ENCODE data around the gene ZNF423. TPM values are rescaled to one million over a fixed set of nuclear protein-coding genes. Genes with fewer than 3 reads are reported as not detected.

ZNF423 gene
- total RNA-seq, 4 donors from 2014 or later: 7.0 to 19.7 (median 8.4) TPM

DNA sequence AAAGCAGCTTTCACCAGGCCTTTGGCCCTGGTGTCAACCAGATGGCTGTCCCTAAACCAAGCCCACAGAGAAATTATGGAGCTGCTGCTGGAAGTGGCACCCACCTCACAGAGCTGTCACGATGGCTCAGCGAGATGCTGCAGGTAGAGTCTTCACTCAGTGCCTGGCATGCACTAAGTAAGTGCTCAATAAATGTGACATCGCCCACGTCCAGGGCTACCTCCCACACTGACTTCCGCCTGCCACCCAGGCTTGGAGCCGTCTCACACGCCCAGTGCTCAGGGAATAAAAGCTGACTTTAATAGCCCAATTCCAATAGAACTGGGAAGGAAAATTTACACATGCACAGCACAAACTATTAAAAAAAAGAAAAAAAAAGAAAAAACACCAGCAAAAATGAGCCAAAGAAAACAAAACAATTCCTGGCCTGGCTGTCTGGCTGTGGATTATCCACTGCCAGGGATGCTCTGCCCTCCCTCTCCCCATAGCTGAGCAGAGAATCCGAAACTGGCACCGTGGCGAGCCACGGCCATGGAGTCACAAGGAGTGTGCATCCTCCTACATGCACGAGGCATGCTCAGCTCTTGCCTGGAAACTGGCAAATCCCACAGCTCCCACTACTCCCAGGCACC lies 68.9 kb downstream of the ZNF423 start:
- H3K27me3 ChIP-seq: no peaks in the 10 kb centered on the region
- no peaks in the 10 kb centered on the region for H3K9me3 ChIP-seq
- no peak for TF ChIP-seq POLR2A (IDR thresholded peaks at IDR 0.05)
- no peak for TF ChIP-seq EP300 (IDR thresholded peaks at IDR 0.05)
- H3K4me3 ChIP-seq: no peak overlapping the region
- H3K4me1 ChIP-seq: peaks cover 0 to 24% (median 11%) of the 10 kb centered on the region in 3 donors
- no peak overlapping the region for H3K27ac ChIP-seq
- no peak for ATAC-seq
- no peaks in the 10 kb centered on the region for H3K36me3 ChIP-seq
- 72 to 86% methylated on average over 2 to 6 of the region's 12 CpGs for WGBS, 2 donors (ENCODE audit: low coverage in 1 of 2)

DNA sequence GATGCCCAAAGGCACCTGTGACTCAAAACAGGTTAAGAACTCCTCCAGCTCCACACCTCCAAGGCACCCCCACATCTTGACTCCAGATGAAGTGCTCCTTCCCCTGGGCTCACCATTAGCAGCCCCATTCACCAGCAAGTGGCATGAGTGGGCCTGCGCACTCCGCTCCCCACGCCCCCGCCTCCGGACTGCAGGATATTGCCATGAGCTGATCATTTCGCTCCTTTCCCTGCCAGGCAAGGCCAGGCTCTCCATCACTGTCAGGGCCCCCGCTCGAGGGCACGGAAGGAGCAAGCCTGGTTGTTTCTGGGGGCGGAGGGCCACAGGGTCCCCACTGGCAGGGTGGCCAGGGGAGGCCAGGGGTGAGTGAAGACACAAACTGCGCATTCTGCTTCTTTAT lies 69.9 kb downstream of the ZNF423 start:
- peaks cover 0 to 24% (median 11%) of the 10 kb centered on the region in 3 donors for H3K4me1 ChIP-seq
- TF ChIP-seq EP300 (IDR thresholded peaks at IDR 0.05) (no peak), POLR2A (IDR thresholded peaks at IDR 0.05) (no peak), POLR2AphosphoS5 (IDR thresholded peaks at IDR 0.05) (no peak)
- TF ChIP-seq, protein P1, sequence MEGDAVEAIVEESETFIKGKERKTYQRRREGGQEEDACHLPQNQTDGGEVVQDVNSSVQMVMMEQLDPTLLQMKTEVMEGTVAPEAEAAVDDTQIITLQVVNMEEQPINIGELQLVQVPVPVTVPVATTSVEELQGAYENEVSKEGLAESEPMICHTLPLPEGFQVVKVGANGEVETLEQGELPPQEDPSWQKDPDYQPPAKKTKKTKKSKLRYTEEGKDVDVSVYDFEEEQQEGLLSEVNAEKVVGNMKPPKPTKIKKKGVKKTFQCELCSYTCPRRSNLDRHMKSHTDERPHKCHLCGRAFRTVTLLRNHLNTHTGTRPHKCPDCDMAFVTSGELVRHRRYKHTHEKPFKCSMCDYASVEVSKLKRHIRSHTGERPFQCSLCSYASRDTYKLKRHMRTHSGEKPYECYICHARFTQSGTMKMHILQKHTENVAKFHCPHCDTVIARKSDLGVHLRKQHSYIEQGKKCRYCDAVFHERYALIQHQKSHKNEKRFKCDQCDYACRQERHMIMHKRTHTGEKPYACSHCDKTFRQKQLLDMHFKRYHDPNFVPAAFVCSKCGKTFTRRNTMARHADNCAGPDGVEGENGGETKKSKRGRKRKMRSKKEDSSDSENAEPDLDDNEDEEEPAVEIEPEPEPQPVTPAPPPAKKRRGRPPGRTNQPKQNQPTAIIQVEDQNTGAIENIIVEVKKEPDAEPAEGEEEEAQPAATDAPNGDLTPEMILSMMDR (IDR thresholded peaks at IDR 0.05): no peak
- WGBS, 2 donors (ENCODE audit: low coverage in 1 of 2): no CpG with 5 or more reads among the region's 11 CpGs
- H3K36me3 ChIP-seq: no peaks in the 10 kb centered on the region
- no peaks in the 10 kb centered on the region for H3K27me3 ChIP-seq
- ATAC-seq: no peak
- no peak overlapping the region for H3K4me3 ChIP-seq
- no peak overlapping the region for H3K27ac ChIP-seq
- no peaks in the 10 kb centered on the region for H3K9me3 ChIP-seq

DNA sequence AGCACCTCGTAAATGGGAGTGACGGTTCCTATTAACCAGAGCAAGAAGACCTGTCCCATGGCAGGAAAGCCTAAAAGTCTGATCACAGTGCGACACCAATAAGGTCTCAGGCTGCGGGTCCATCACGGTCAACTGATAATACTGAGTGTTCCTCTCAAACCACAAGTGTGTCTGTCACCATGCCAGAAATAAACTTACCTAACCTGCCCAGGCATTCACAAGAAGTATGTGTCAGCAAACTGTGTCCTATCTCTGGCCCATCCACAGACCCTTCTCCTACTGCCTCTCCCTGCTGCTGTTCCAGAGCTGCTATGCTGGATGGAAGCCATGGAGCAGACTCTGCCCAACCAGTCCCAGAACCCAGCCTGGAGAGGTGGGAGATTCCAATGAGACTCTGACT lies 73.5 kb downstream of the ZNF423 start:
- H3K27ac ChIP-seq: no peak overlapping the region
- no peak overlapping the region for H3K4me3 ChIP-seq
- H3K27me3 ChIP-seq: no peaks in the 10 kb centered on the region
- TF ChIP-seq, protein P1 (IDR thresholded peaks at IDR 0.05): no peak
- 86 to 100% methylated on average over 3 to 5 of the region's 5 CpGs for WGBS, 2 donors (ENCODE audit: low coverage in 1 of 2)
- ATAC-seq: no peak
- H3K36me3 ChIP-seq: no peaks in the 10 kb centered on the region
- H3K9me3 ChIP-seq: no peaks in the 10 kb centered on the region
- peaks cover 0 to 2% (median 0%) of the 10 kb centered on the region in 3 donors for H3K4me1 ChIP-seq

DNA sequence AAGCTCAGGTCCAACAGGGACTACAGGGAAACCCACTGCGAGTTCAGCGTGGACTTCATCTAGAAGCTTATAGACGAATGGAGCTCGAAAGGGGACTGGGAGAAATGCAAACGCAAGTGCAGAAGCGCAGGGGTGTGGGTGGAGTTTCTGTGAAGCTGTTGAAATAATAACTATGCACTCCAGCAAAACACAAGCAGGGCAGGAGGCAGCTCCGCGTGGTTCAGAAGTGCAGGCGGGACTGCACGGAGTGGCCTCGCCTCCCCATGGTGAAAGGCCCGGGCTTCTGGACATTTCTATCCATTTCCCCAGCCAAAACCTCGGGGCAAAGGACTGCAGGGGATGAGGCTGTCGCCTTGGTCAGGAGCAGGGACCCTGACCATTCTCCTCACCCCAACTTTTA lies 74.5 kb downstream of the ZNF423 start:
- WGBS, 2 donors (ENCODE audit: low coverage in 1 of 2): 52 to 67% methylated on average over 1 to 9 of the region's 14 CpGs
- H3K9me3 ChIP-seq: no peaks in the 10 kb centered on the region
- H3K27ac ChIP-seq: no peak overlapping the region
- no peak for ATAC-seq
- H3K4me1 ChIP-seq: peaks cover 0 to 5% (median 0%) of the 10 kb centered on the region in 3 donors
- H3K27me3 ChIP-seq: no peaks in the 10 kb centered on the region
- TF ChIP-seq POLR2AphosphoS5 (IDR thresholded peaks at IDR 0.05) (no peak), EP300 (IDR thresholded peaks at IDR 0.05) (no peak), POLR2A (IDR thresholded peaks at IDR 0.05) (no peak)
- TF ChIP-seq, protein P1 (IDR thresholded peaks at IDR 0.05): no peak
- no peaks in the 10 kb centered on the region for H3K36me3 ChIP-seq
- H3K4me3 ChIP-seq: no peak overlapping the region

DNA sequence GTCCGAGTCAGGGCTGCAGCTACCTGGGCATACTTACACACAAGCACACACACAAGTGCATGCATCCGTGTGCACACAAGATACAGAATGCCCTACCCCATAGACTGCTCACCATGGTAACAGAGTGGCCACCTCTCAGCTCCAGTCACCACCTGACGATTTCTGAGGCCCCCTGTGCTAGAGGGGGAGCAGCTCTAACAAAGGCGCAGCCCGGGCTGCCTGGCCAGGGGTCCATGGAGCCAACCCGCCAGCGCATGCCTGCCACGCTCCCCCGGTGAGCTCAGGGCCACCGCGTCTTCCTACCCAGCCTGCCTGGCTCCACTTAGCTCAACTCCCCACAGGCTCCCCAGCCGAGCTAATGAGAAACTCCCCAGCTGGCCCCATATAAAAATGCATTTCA lies 75.5 kb downstream of the ZNF423 start:
- Histone ChIP-seq H3K4me1 (peaks cover 0 to 13% (median 0%) of the 10 kb centered on the region in 3 donors), H3K27ac (no peak overlapping the region), H3K36me3 (no peaks in the 10 kb centered on the region), H3K9me3 (no peaks in the 10 kb centered on the region), H3K27me3 (no peaks in the 10 kb centered on the region), H3K4me3 (no peak overlapping the region)
- no peak for TF ChIP-seq EP300 (IDR thresholded peaks at IDR 0.05)
- TF ChIP-seq POLR2A (IDR thresholded peaks at IDR 0.05): no peak
- TF ChIP-seq, protein P1 (IDR thresholded peaks at IDR 0.05): no peak
- TF ChIP-seq POLR2AphosphoS5 (IDR thresholded peaks at IDR 0.05): no peak
- 33 to 93% methylated on average over 1 to 2 of the region's 12 CpGs for WGBS, 2 donors (ENCODE audit: low coverage in 1 of 2)
- no peak for ATAC-seq
